Nephron (organoid): ENCODE data around the gene ERMARD.

ENCODE experiments used
- H3K27ac Mint-ChIP-seq, 3 experiments: 2 replicates each; pipeline ENCODE4 v1.8.0; 2020; ENCODE audit warnings: mixed read lengths in 3 of 3, mild to moderate bottlenecking in 2 of 3, moderate library complexity in 1 of 3
- H3K27me3 Mint-ChIP-seq: 2 replicates; pipeline ENCODE4 v1.8.0; 2021; ENCODE audit warnings: low read depth, mild to moderate bottlenecking, moderate library complexity, mixed read lengths
- H3K36me3 Mint-ChIP-seq: 2 replicates; pipeline ENCODE4 v1.8.0; 2020; ENCODE audit warnings: low read depth, mixed read lengths
- H3K4me1 Mint-ChIP-seq: 2 replicates; pipeline ENCODE4 v1.8.0; 2020; ENCODE audit warnings: mixed read lengths
- H3K4me3 Mint-ChIP-seq, 3 experiments: 2 replicates each; pipeline ENCODE4 v1.8.0; 2020; ENCODE audit warnings: mild to moderate bottlenecking in 3 of 3, mixed read lengths in 3 of 3, moderate library complexity in 2 of 3
- H3K9me3 Mint-ChIP-seq: 2 replicates; pipeline ENCODE4 v1.8.0; 2020; ENCODE audit warnings: mixed read lengths
- TF ChIP-seq, protein P1 (sequence below), 3 experiments: fragments of 200-600 bp; sonication (generic); IDR thresholded peaks; one replicate each; pipeline ENCODE4 v1.5.0; 2021; ENCODE audit warnings: antibody characterized with exemption in 3 of 3; ENCODE audit not compliant: unreplicated experiment in 3 of 3

Gene ERMARD

DNA sequence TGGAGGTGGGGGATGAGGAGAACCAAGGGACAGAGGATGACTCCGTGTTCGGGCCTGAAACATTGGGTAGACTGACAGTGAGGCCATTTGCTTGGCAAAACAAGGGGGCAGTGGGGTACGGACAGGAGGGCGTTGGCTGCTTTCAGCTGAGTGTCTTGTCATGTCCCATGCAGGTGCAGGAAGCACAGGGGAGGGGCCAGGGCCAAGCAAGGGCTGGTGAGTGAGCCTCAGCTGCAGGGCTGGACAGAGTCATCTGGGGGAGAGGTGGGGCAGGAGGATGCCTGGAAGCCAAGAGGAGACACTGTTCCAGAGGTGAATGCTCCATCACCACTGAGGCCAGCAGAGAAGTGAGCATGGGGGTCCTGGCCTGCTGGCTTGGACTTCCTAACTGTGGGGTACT lies 78.4 kb downstream of the ERMARD start:
- TF ChIP-seq, protein P1, sequence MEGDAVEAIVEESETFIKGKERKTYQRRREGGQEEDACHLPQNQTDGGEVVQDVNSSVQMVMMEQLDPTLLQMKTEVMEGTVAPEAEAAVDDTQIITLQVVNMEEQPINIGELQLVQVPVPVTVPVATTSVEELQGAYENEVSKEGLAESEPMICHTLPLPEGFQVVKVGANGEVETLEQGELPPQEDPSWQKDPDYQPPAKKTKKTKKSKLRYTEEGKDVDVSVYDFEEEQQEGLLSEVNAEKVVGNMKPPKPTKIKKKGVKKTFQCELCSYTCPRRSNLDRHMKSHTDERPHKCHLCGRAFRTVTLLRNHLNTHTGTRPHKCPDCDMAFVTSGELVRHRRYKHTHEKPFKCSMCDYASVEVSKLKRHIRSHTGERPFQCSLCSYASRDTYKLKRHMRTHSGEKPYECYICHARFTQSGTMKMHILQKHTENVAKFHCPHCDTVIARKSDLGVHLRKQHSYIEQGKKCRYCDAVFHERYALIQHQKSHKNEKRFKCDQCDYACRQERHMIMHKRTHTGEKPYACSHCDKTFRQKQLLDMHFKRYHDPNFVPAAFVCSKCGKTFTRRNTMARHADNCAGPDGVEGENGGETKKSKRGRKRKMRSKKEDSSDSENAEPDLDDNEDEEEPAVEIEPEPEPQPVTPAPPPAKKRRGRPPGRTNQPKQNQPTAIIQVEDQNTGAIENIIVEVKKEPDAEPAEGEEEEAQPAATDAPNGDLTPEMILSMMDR (IDR thresholded peaks at IDR 0.05; ENCODE audit: unreplicated experiment in 3 of 3), result no peak
- no peak overlapping the region for H3K27ac Mint-ChIP-seq
- H3K36me3 Mint-ChIP-seq, result no peaks in the 10 kb centered on the region
- H3K4me1 Mint-ChIP-seq, result peaks cover 6% of the 10 kb centered on the region
- H3K27me3 Mint-ChIP-seq, result peaks cover 44% of the 10 kb centered on the region
- no peak overlapping the region for H3K4me3 Mint-ChIP-seq
- peaks cover 9% of the 10 kb centered on the region for H3K9me3 Mint-ChIP-seq

DNA sequence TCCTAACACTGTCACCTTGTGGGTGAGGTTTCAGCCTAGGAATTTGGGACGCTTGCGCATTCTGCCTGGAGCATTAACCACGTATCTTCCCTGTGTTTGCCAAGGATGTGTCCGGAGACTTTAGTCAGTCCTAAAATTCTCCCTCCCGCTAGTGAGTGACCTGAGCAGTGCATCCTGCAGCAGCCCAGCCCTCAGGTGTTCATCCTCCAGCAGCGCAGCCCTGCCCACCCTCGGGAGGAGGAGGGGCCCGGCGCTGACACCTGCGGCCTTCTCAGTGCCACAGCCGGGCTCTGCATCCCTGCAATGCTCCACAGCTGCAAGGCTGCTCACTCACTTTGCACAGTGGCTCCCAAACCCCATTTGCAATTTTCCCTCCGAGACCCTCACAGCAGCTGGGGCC lies 79.5 kb downstream of the ERMARD start:
- Mint-ChIP-seq H3K9me3 (peaks cover 15% of the 10 kb centered on the region), H3K36me3 (no peaks in the 10 kb centered on the region), H3K27ac (no peak overlapping the region), H3K27me3 (peaks cover 43% of the 10 kb centered on the region), H3K4me3 (no peak overlapping the region), H3K4me1 (peaks cover 6% of the 10 kb centered on the region)
- TF ChIP-seq, protein P1 (IDR thresholded peaks at IDR 0.05; ENCODE audit: unreplicated experiment in 3 of 3), result no peak
